WTC11 (cell line): ENCODE results near the gene PDE1C. TPM values are rescaled to one million over a fixed set of nuclear protein-coding genes. Genes with fewer than 3 reads are reported as not detected.

Experiments
- ATAC-seq: fragments of 200-7000 bp; cut with Tn5 transposase; 2 replicates; pipeline ENCODE4 v1.10.0; 2021; ENCODE audit warnings: mild to moderate bottlenecking, moderate library complexity
- CTCF ChIA-PET: fragments of 300-600 bp; sonication (Branson Sonifier 250); formaldehyde crosslinking; loops from one replicate; lab custom pipeline; 2021; ENCODE audit warnings: antibody characterized with exemption; lab: Charles Lee
- POLR2A ChIA-PET: fragments of 350-600 bp; sonication (Branson Sonifier 250); formaldehyde crosslinking; loops from one replicate; lab custom pipeline; 2021; ENCODE audit warnings: antibody characterized with exemption; lab: Charles Lee
- DNase-seq: peaks from one replicate; pipeline ENCODE4 v3.0.0; 2021; ENCODE audit warnings: low spot score
- H3K27ac Mint-ChIP-seq: 2 replicates; pipeline ENCODE4 v1.8.0; 2021; ENCODE audit warnings: mixed read lengths
- H3K27me3 Mint-ChIP-seq: 2 replicates; pipeline ENCODE4 v1.8.0; 2021; ENCODE audit warnings: low read depth, mild to moderate bottlenecking, moderate library complexity, mixed read lengths
- H3K36me3 Mint-ChIP-seq: 2 replicates; pipeline ENCODE4 v1.8.0; 2021; ENCODE audit warnings: mixed read lengths
- H3K4me1 Mint-ChIP-seq: 2 replicates; pipeline ENCODE4 v1.8.0; 2022; ENCODE audit warnings: mixed read lengths
- H3K4me3 Mint-ChIP-seq: 2 replicates; pipeline ENCODE4 v1.8.0; 2021; ENCODE audit warnings: mild to moderate bottlenecking, moderate library complexity, mixed read lengths
- H3K9me3 Mint-ChIP-seq: 2 replicates; pipeline ENCODE4 v1.8.0; 2021; ENCODE audit warnings: mixed read lengths
- CREM ChIP-seq: sonication (generic); formaldehyde crosslinking; IDR thresholded peaks from 2 replicates; pipeline ENCODE4 v1.8.1; 2022; ENCODE audit warnings: mild to moderate bottlenecking, missing genetic modification reagents, moderate library complexity
- EMX1 ChIP-seq: fragments of 250-450 bp; sonication (Bioruptor Pico); IDR thresholded peaks from 2 replicates; pipeline ENCODE4 v1.8.0; 2021; ENCODE audit warnings: mild to moderate bottlenecking
- ESRRA ChIP-seq: sonication (generic); formaldehyde crosslinking; IDR thresholded peaks from 2 replicates; pipeline ENCODE4 v1.8.1; 2022; ENCODE audit warnings: mild to moderate bottlenecking, missing genetic modification reagents, borderline replicate concordance
- IRF2 ChIP-seq: sonication (generic); formaldehyde crosslinking; IDR thresholded peaks from 2 replicates; pipeline ENCODE4 v1.8.0; 2022; ENCODE audit warnings: low read depth, missing genetic modification reagents, borderline replicate concordance
- JAZF1 ChIP-seq: fragments of 250-450 bp; sonication (Bioruptor Pico); IDR thresholded peaks from 2 replicates; pipeline ENCODE4 v1.9.0; 2021; ENCODE audit warnings: moderate library complexity, mild to moderate bottlenecking, inconsistent platforms
- MYBL2 ChIP-seq: sonication (generic); formaldehyde crosslinking; IDR thresholded peaks from 2 replicates; pipeline ENCODE4 v1.8.1; 2023; ENCODE audit warnings: mild to moderate bottlenecking, moderate library complexity, missing genetic modification reagents
- NFYB ChIP-seq: sonication (generic); formaldehyde crosslinking; conservative IDR thresholded peaks from 2 replicates; pipeline ENCODE4 v1.8.0; 2022; ENCODE audit warnings: low read depth, missing genetic modification reagents
- NR2C2 ChIP-seq: sonication (generic); formaldehyde crosslinking; IDR thresholded peaks from 2 replicates; pipeline ENCODE4 v1.8.0; 2022; ENCODE audit warnings: mild to moderate bottlenecking, missing genetic modification reagents
- RORB ChIP-seq: fragments of 250-450 bp; sonication (Bioruptor Pico); IDR thresholded peaks from 2 replicates; pipeline ENCODE4 v1.9.0; 2021; ENCODE audit warnings: mild to moderate bottlenecking
- SMAD3 ChIP-seq: sonication (generic); formaldehyde crosslinking; IDR thresholded peaks from 2 replicates; pipeline ENCODE4 v1.8.0; 2022; ENCODE audit warnings: missing genetic modification reagents, mild to moderate bottlenecking, borderline replicate concordance
- ZNF423 ChIP-seq: fragments of 250-450 bp; sonication (Bioruptor Pico); IDR thresholded peaks from 2 replicates; pipeline ENCODE4 v2.1.2; 2022; ENCODE audit warnings: mild to moderate bottlenecking, moderate library complexity
- total RNA-seq: library from RNA; stranded (reverse); gene quantifications from 3 replicates; pipeline ENCODE4 v1.2.3, GENCODE V29; 2021
- TF ChIP-seq, protein P1 (sequence below): sonication (generic); formaldehyde crosslinking; IDR thresholded peaks from 2 replicates; pipeline ENCODE4 v1.8.1; 2022; ENCODE audit warnings: low read depth, missing genetic modification reagents, borderline replicate concordance
- TF ChIP-seq, protein P2 (sequence below): sonication (generic); formaldehyde crosslinking; IDR thresholded peaks from 2 replicates; pipeline ENCODE4 v1.8.0; 2023; ENCODE audit warnings: mild to moderate bottlenecking, missing genetic modification reagents
- TF ChIP-seq, protein P3 (sequence below): sonication (generic); formaldehyde crosslinking; IDR thresholded peaks from 2 replicates; pipeline ENCODE4 v1.8.1; 2023; ENCODE audit warnings: mild to moderate bottlenecking, missing genetic modification reagents
- TF ChIP-seq, protein P4 (sequence below): sonication (generic); formaldehyde crosslinking; IDR thresholded peaks from 2 replicates; pipeline ENCODE4 v1.8.0; 2023; ENCODE audit warnings: missing genetic modification reagents, mild to moderate bottlenecking, borderline replicate concordance
- TF ChIP-seq, protein P5 (sequence below): sonication (generic); formaldehyde crosslinking; IDR thresholded peaks from 2 replicates; pipeline ENCODE4 v1.8.1; 2022; ENCODE audit warnings: mild to moderate bottlenecking, missing genetic modification reagents, moderate library complexity, borderline replicate concordance
- TF ChIP-seq, protein P6 (sequence below): fragments of 250-450 bp; sonication (Bioruptor Pico); IDR thresholded peaks from 2 replicates; pipeline ENCODE4 v1.9.0; 2021; ENCODE audit warnings: mild to moderate bottlenecking, borderline replicate concordance

PDE1C gene
- total RNA-seq, 1 experiment from 2014 or later, result 0.55 TPM

DNA sequence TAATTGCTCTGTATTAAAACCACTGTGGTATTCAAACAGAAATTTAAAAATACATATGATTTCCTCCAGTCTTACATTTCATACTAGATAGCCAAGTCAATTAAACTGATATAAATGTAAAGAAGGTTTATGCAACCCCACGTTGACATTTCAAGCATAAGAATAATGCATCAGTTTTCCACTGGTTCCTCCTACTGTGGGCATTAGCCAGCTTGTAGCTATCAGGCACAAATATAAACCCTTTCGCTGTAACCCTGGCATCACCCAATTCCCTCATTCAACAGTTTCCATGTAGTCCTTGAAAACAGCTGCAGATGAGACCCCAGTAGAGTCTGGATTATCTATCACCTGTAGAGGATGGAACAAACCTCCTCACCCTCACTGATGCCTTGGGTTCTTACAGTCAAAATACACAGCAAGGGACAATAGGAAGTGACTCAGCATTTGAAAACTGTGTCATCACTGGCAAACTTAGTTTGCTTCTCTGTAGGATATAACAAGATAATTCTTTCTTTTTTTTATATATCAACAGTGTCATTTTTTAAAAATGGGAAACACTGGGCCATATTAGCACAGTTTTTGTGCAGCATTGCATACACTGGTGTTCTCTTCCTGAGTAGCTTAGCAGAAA lies 113.0 kb downstream of the PDE1C start:
- ChIA-PET CTCF (interaction anchor here (1.2 kb wide), 1 partner anchor 113 kb away, joined by 3 read pairs; the partner anchor contains the start of gene PDE1C), POLR2A (no interaction called here)
- Mint-ChIP-seq H3K4me1 (peaks cover 4% of the 10 kb centered on the region), H3K27me3 (peaks cover 4% of the 10 kb centered on the region; the same call in 1 of the 2 replicates), H3K27ac (no peak overlapping the region), H3K36me3 (no peaks in the 10 kb centered on the region), H3K9me3 (peaks cover 5% of the 10 kb centered on the region), H3K4me3 (no peak overlapping the region)
- ATAC-seq (no peak), DNase-seq (no peak)
- no peak for TF ChIP-seq JAZF1 (CRISPR knock-in tag)
- TF ChIP-seq, protein P1, sequence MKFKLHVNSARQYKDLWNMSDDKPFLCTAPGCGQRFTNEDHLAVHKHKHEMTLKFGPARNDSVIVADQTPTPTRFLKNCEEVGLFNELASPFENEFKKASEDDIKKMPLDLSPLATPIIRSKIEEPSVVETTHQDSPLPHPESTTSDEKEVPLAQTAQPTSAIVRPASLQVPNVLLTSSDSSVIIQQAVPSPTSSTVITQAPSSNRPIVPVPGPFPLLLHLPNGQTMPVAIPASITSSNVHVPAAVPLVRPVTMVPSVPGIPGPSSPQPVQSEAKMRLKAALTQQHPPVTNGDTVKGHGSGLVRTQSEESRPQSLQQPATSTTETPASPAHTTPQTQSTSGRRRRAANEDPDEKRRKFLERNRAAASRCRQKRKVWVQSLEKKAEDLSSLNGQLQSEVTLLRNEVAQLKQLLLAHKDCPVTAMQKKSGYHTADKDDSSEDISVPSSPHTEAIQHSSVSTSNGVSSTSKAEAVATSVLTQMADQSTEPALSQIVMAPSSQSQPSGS (CRISPR knock-in tag), result no peak
- TF ChIP-seq, protein P2, sequence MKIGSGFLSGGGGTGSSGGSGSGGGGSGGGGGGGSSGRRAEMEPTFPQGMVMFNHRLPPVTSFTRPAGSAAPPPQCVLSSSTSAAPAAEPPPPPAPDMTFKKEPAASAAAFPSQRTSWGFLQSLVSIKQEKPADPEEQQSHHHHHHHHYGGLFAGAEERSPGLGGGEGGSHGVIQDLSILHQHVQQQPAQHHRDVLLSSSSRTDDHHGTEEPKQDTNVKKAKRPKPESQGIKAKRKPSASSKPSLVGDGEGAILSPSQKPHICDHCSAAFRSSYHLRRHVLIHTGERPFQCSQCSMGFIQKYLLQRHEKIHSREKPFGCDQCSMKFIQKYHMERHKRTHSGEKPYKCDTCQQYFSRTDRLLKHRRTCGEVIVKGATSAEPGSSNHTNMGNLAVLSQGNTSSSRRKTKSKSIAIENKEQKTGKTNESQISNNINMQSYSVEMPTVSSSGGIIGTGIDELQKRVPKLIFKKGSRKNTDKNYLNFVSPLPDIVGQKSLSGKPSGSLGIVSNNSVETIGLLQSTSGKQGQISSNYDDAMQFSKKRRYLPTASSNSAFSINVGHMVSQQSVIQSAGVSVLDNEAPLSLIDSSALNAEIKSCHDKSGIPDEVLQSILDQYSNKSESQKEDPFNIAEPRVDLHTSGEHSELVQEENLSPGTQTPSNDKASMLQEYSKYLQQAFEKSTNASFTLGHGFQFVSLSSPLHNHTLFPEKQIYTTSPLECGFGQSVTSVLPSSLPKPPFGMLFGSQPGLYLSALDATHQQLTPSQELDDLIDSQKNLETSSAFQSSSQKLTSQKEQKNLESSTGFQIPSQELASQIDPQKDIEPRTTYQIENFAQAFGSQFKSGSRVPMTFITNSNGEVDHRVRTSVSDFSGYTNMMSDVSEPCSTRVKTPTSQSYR, result no peak
- no peak for TF ChIP-seq ESRRA (CRISPR knock-in tag)
- TF ChIP-seq NR2C2 (CRISPR knock-in tag), result no peak
- TF ChIP-seq, protein P3, sequence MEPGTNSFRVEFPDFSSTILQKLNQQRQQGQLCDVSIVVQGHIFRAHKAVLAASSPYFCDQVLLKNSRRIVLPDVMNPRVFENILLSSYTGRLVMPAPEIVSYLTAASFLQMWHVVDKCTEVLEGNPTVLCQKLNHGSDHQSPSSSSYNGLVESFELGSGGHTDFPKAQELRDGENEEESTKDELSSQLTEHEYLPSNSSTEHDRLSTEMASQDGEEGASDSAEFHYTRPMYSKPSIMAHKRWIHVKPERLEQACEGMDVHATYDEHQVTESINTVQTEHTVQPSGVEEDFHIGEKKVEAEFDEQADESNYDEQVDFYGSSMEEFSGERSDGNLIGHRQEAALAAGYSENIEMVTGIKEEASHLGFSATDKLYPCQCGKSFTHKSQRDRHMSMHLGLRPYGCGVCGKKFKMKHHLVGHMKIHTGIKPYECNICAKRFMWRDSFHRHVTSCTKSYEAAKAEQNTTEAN (CRISPR knock-in tag), result no peak
- TF ChIP-seq IRF2 (CRISPR knock-in tag), result no peak
- no peak for TF ChIP-seq NFYB
- TF ChIP-seq EMX1, result no peak
- TF ChIP-seq, protein P4, sequence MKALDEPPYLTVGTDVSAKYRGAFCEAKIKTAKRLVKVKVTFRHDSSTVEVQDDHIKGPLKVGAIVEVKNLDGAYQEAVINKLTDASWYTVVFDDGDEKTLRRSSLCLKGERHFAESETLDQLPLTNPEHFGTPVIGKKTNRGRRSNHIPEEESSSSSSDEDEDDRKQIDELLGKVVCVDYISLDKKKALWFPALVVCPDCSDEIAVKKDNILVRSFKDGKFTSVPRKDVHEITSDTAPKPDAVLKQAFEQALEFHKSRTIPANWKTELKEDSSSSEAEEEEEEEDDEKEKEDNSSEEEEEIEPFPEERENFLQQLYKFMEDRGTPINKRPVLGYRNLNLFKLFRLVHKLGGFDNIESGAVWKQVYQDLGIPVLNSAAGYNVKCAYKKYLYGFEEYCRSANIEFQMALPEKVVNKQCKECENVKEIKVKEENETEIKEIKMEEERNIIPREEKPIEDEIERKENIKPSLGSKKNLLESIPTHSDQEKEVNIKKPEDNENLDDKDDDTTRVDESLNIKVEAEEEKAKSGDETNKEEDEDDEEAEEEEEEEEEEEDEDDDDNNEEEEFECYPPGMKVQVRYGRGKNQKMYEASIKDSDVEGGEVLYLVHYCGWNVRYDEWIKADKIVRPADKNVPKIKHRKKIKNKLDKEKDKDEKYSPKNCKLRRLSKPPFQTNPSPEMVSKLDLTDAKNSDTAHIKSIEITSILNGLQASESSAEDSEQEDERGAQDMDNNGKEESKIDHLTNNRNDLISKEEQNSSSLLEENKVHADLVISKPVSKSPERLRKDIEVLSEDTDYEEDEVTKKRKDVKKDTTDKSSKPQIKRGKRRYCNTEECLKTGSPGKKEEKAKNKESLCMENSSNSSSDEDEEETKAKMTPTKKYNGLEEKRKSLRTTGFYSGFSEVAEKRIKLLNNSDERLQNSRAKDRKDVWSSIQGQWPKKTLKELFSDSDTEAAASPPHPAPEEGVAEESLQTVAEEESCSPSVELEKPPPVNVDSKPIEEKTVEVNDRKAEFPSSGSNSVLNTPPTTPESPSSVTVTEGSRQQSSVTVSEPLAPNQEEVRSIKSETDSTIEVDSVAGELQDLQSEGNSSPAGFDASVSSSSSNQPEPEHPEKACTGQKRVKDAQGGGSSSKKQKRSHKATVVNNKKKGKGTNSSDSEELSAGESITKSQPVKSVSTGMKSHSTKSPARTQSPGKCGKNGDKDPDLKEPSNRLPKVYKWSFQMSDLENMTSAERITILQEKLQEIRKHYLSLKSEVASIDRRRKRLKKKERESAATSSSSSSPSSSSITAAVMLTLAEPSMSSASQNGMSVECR (CRISPR knock-in tag), result no peak
- TF ChIP-seq, protein P5, sequence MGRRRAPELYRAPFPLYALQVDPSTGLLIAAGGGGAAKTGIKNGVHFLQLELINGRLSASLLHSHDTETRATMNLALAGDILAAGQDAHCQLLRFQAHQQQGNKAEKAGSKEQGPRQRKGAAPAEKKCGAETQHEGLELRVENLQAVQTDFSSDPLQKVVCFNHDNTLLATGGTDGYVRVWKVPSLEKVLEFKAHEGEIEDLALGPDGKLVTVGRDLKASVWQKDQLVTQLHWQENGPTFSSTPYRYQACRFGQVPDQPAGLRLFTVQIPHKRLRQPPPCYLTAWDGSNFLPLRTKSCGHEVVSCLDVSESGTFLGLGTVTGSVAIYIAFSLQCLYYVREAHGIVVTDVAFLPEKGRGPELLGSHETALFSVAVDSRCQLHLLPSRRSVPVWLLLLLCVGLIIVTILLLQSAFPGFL, result no peak
- TF ChIP-seq ZNF423 (CRISPR knock-in tag), result no peak

DNA sequence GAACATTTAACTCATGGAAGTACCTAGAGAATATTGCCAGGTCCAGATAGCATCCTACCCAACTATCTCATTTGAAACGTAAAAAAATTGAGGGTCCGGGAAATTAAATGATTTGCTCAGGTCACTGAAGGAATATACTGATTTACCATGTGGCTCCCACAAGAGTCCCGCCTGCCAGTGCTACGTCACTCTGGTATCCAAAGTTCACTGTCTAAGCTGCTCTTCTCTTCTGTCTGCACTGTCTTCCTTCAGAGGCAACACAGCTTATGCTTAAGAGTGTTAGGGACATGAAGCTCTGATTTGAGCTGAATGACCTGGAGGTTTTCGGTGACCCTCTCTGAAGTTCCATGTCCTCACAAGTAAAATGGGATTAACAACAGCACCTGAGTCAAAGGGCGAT lies 114.6 kb downstream of the PDE1C start:
- Mint-ChIP-seq H3K27me3 (peaks cover 4% of the 10 kb centered on the region; the same call in 1 of the 2 replicates), H3K4me1 (peaks cover 4% of the 10 kb centered on the region)
- TF ChIP-seq RORB (CRISPR knock-in tag) (no peak), MYBL2 (CRISPR knock-in tag) (no peak), ZNF423 (CRISPR knock-in tag) (no peak), CREM (CRISPR knock-in tag) (no peak), SMAD3 (CRISPR knock-in tag) (no peak)
- TF ChIP-seq, protein P6, sequence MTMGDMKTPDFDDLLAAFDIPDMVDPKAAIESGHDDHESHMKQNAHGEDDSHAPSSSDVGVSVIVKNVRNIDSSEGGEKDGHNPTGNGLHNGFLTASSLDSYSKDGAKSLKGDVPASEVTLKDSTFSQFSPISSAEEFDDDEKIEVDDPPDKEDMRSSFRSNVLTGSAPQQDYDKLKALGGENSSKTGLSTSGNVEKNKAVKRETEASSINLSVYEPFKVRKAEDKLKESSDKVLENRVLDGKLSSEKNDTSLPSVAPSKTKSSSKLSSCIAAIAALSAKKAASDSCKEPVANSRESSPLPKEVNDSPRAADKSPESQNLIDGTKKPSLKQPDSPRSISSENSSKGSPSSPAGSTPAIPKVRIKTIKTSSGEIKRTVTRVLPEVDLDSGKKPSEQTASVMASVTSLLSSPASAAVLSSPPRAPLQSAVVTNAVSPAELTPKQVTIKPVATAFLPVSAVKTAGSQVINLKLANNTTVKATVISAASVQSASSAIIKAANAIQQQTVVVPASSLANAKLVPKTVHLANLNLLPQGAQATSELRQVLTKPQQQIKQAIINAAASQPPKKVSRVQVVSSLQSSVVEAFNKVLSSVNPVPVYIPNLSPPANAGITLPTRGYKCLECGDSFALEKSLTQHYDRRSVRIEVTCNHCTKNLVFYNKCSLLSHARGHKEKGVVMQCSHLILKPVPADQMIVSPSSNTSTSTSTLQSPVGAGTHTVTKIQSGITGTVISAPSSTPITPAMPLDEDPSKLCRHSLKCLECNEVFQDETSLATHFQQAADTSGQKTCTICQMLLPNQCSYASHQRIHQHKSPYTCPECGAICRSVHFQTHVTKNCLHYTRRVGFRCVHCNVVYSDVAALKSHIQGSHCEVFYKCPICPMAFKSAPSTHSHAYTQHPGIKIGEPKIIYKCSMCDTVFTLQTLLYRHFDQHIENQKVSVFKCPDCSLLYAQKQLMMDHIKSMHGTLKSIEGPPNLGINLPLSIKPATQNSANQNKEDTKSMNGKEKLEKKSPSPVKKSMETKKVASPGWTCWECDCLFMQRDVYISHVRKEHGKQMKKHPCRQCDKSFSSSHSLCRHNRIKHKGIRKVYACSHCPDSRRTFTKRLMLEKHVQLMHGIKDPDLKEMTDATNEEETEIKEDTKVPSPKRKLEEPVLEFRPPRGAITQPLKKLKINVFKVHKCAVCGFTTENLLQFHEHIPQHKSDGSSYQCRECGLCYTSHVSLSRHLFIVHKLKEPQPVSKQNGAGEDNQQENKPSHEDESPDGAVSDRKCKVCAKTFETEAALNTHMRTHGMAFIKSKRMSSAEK (CRISPR knock-in tag), result no peak
- TF ChIP-seq, protein P1 (CRISPR knock-in tag), result no peak

More for the DNA sequence above, 114.6 kb downstream of the PDE1C start:
- Mint-ChIP-seq H3K4me3 (no peak overlapping the region), H3K36me3 (no peaks in the 10 kb centered on the region), H3K27ac (no peak overlapping the region), H3K9me3 (no peaks in the 10 kb centered on the region)
- CTCF ChIA-PET, result interaction anchor here (0.7 kb wide), 1 partner anchor 187 kb away, joined by 3 read pairs; no protein-coding TSS in a partner anchor
- no peak for DNase-seq
- no peak for ATAC-seq
- POLR2A ChIA-PET, result no interaction called here
